B cell (primary cell): Measurements from ENCODE around the gene NPAS2. TPM values are rescaled to one million over a fixed set of nuclear protein-coding genes. Genes with fewer than 3 reads are reported as not detected.

Experiments used
- ATAC-seq: fragments of 200-7000 bp; cut with Tn5 transposase; one replicate; pipeline ENCODE4 v1.10.0; 2021; ENCODE audit warnings: low read depth, mild to moderate bottlenecking, moderate number of reproducible peaks, moderate library complexity
- CTCF ChIA-PET: fragments of 350-600 bp; sonication (Branson Sonifier 250); formaldehyde crosslinking; loops from one replicate; lab custom pipeline; 2021; ENCODE audit warnings: antibody characterized with exemption, inconsistent platforms; lab: Charles Lee
- POLR2A ChIA-PET: fragments of 350-600 bp; sonication (Branson Sonifier 250); formaldehyde crosslinking; loops from one replicate; lab custom pipeline; 2021; ENCODE audit warnings: antibody characterized with exemption; lab: Charles Lee
- DNase-seq: peaks from one replicate; pipeline ENCODE4 v3.0.0; 2013
- H2AFZ ChIP-seq: 2 replicates; pipeline ENCODE4 v1.6.1; 2012; ENCODE audit warnings: mild to moderate bottlenecking, low read depth, low read length; ENCODE audit not compliant: insufficient read depth, poor library complexity, severe bottlenecking
- H3K27ac ChIP-seq, 2 donors: 1 replicate in 1 of 2; 2 replicates in 1 of 2; pipeline ENCODE4 v1.5.1; 2012 to 2013; ENCODE audit warnings: low read length in 2 of 2, mild to moderate bottlenecking in 2 of 2, moderate library complexity in 1 of 2
- H3K27me3 ChIP-seq, 4 experiments: fragments of 200-600 bp in 1 of 4; sonication (generic) in 1 of 4; replicated peaks in 1 of 4; 1 replicate in 2 of 4; 2 replicates in 2 of 4; pipeline versions ENCODE4 v1.6.1 to v1.7.0; 2013 to 2016; ENCODE audit warnings: low read length in 3 of 4, mild to moderate bottlenecking in 2 of 4, mixed read lengths in 1 of 4, moderate library complexity in 1 of 4; ENCODE audit not compliant: insufficient read depth in 4 of 4, control insufficient read depth in 3 of 4; ENCODE audit errors: control extremely low read depth in 1 of 4
- H3K36me3 ChIP-seq, 2 experiments: replicated peaks in 1 of 2; 1 replicate in 1 of 2; 2 replicates in 1 of 2; pipeline versions ENCODE4 v1.6.1 to v1.7.1; 2013; ENCODE audit warnings: low read length in 1 of 2; ENCODE audit not compliant: insufficient read depth in 2 of 2, control insufficient read depth in 1 of 2; ENCODE audit errors: control extremely low read depth in 1 of 2, extremely low read depth in 1 of 2
- H3K4me1 ChIP-seq, 2 donors: fragments of 200-600 bp in 1 of 2; sonication (generic) in 1 of 2; 1 replicate in 1 of 2; 2 replicates in 1 of 2; pipeline versions ENCODE4 v1.5.1 to v1.6.1; 2013 to 2017; ENCODE audit warnings: low read length in 2 of 2; ENCODE audit not compliant: control insufficient read depth in 2 of 2, insufficient read depth in 2 of 2
- H3K4me2 ChIP-seq: replicated peaks from 2 replicates; pipeline ENCODE3; 2012; ENCODE audit warnings: mild to moderate bottlenecking, low read depth, low read length; ENCODE audit not compliant: poor library complexity, severe bottlenecking
- H3K4me3 ChIP-seq, 5 experiments: fragments of 200-600 bp in 1 of 5; sonication (generic) in 1 of 5; 1 replicate in 3 of 5; 2 replicates in 2 of 5; pipeline versions ENCODE4 v1.5.1 to v1.7.0; 2011 to 2016; ENCODE audit warnings: low read length in 4 of 5, mild to moderate bottlenecking in 4 of 5, low read depth in 2 of 5, control low read depth in 1 of 5, moderate library complexity in 1 of 5; ENCODE audit not compliant: insufficient read depth in 1 of 5; ENCODE audit errors: control extremely low read depth in 1 of 5, extremely low read depth in 1 of 5
- H3K79me2 ChIP-seq: fragments of 200-600 bp; sonication (generic); one replicate; pipeline ENCODE4 v1.6.0; 2016; ENCODE audit warnings: low read length; ENCODE audit not compliant: control insufficient read depth, insufficient read depth
- H3K9ac ChIP-seq: fragments of 200-600 bp; sonication (generic); 2 replicates; pipeline ENCODE4 v1.6.1; 2017; ENCODE audit warnings: mild to moderate bottlenecking, low read length, moderate library complexity
- H3K9me3 ChIP-seq, 3 donors: one replicate each; pipeline versions ENCODE4 v1.6.1 to v1.7.1; 2013; ENCODE audit warnings: low read length in 2 of 3; ENCODE audit not compliant: control insufficient read depth in 2 of 3, insufficient read depth in 1 of 3; ENCODE audit errors: control extremely low read depth in 1 of 3
- H4K20me1 ChIP-seq: 2 replicates; pipeline ENCODE4 v1.6.0; 2012; ENCODE audit warnings: mild to moderate bottlenecking, low read length; ENCODE audit not compliant: insufficient read depth, control insufficient read depth, poor library complexity, severe bottlenecking
- H3K27ac Mint-ChIP-seq: one replicate; pipeline ENCODE4 v1.8.0; 2021; ENCODE audit warnings: mixed read lengths
- H3K27me3 Mint-ChIP-seq: one replicate; pipeline ENCODE4 v1.8.0; 2021; ENCODE audit warnings: mixed read lengths
- H3K4me1 Mint-ChIP-seq: one replicate; pipeline ENCODE4 v1.8.0; 2021; ENCODE audit warnings: mixed read lengths
- H3K4me3 Mint-ChIP-seq: one replicate; pipeline ENCODE4 v1.8.0; 2021; ENCODE audit warnings: mixed read lengths
- H3K9me3 Mint-ChIP-seq: one replicate; pipeline ENCODE4 v1.8.0; 2022; ENCODE audit warnings: mixed read lengths; ENCODE audit not compliant: insufficient read depth
- CTCF ChIP-seq: fragments of 200-600 bp; IDR thresholded peaks from one replicate; pipeline ENCODE4 v1.8.0; 2022; ENCODE audit warnings: antibody characterized with exemption, mild to moderate bottlenecking
- EZH2 ChIP-seq: IDR thresholded peaks from 2 replicates; pipeline ENCODE4 v1.6.1; 2012; ENCODE audit warnings: borderline replicate concordance, low read depth, mild to moderate bottlenecking, moderate library complexity, low read length; ENCODE audit not compliant: insufficient read depth, poor library complexity, severe bottlenecking
- WGBS: methylation state at CpG from one replicate; pipeline ENCODE4 v1.1.5; 2013; ENCODE audit warnings: missing lambda C conversion rate; ENCODE audit not compliant: insufficient coverage; 5-methylcytosine and 5-hydroxymethylcytosine counted together
- intact Hi-C: fragments of 100-400 bp; cut with micrococcal nuclease; formaldehyde crosslinking; loops from one replicate; pipeline ENCODE4 v1.10.0; 2022
- polyA plus RNA-seq: library from polyadenylated mRNA; depleted of rRNA; stranded (reverse); fragments of >200 nt; gene quantifications from 2 replicates; pipeline ENCODE4 v1.2.3, GENCODE V29; 2012
- total RNA-seq, 2 donors: library from RNA; stranded (reverse); fragments of 120-200 nt in 1 of 2; gene quantifications; 1 replicate in 1 of 2; 2 replicates in 1 of 2; pipeline versions ENCODE4 v1.2.3 to v1.2.4, GENCODE V29; 2013 to 2022

Gene NPAS2
- total and polyA plus RNA-seq, 2 donors (not counting 1 experiment from before 2014, with no cell fraction given), result not detected

GRCh38 chr2:101012054-101012705, 192.2 kb downstream of the NPAS2 start:
- H3K4me3 Mint-ChIP-seq, result no peak overlapping the region
- POLR2A ChIA-PET, result interaction anchor here (0.9 to 1.0 kb wide), 2 partner anchors 10 to 193 kb away, joined by 3 read pairs; partner anchors contain the start of gene RPL31
- no peak overlapping the region for H2AFZ ChIP-seq

More at GRCh38 chr2:101012054-101012705, 192.2 kb downstream of the NPAS2 start:
- Histone ChIP-seq H3K4me1 (no peaks in the 10 kb centered on the region), H3K4me3 (no peak overlapping the region), H3K27me3 (no peaks in the 10 kb centered on the region), H3K9ac (no peak overlapping the region), H3K9me3 (no peaks in the 10 kb centered on the region), H3K27ac (no peak overlapping the region), H4K20me1 (peaks cover 7% of the 10 kb centered on the region), H3K79me2 (no peaks in the 10 kb centered on the region), H3K4me2 (no peak overlapping the region), H3K36me3 (peaks cover 20 to 33% of the 10 kb centered on the region in 2 experiments)
- CTCF ChIA-PET, result interaction anchor here (0.6 to 8.9 kb wide), 37 partner anchors 9 to 1439 kb away, joined by 3 to 213 read pairs (median 4); partner anchors contain the start of genes CNOT11, RNF149, RPL31 and TBC1D8
- no CpG with 5 or more reads among the region's 8 CpGs for WGBS
- Mint-ChIP-seq H3K4me1 (peaks cover 5% of the 10 kb centered on the region), H3K27ac (no peak overlapping the region), H3K9me3 (no peaks in the 10 kb centered on the region), H3K27me3 (no peaks in the 10 kb centered on the region)
- intact Hi-C loops, result loop anchor here (1.0 to 10.0 kb wide), 3 partner anchors 140 to 393 kb away; no protein-coding TSS in a partner anchor
- TF ChIP-seq EZH2 (no peak), CTCF (no peak)
- no peak for DNase-seq
- no peak for ATAC-seq
